Epidermal melanocyte (primary cell): ENCODE measurements around the gene BRD1.

Source experiments
- DNase-seq: peaks from one replicate; pipeline ENCODE4 v3.0.0; 2011; ENCODE audit warnings: low spot score; ENCODE audit not compliant: insufficient read length

The BRD1 gene

GRCh38 chr22:49827853-49828598 lies at the start of gene BRD1:
TSS of gene BRD1 (minus strand) at chr22:49827873. CDS start at chr22:49824317, 3,556 bp downstream.
- DNase-seq: no peak

- DNase-seq: no peak
Observed at GRCh38 chr22:49873228-49873940, 45.7 kb upstream of the BRD1 start.

GRCh38 chr22:49872347-49872746 lies 44.7 kb upstream of the BRD1 start:
- no peak for DNase-seq

GRCh38 chr22:49871482-49871881 lies 43.8 kb upstream of the BRD1 start:
- no peak for DNase-seq

- no peak for DNase-seq
Observed at GRCh38 chr22:49869845-49870712, 42.4 kb upstream of the BRD1 start.

- no peak for DNase-seq
Observed at GRCh38 chr22:49869086-49869830, 41.6 kb upstream of the BRD1 start.

GRCh38 chr22:49867303-49868265 lies 39.9 kb upstream of the BRD1 start:
- no peak for DNase-seq

- DNase-seq: no peak
Observed at GRCh38 chr22:49866646-49867045, 39.0 kb upstream of the BRD1 start.

GRCh38 chr22:49866134-49866533 lies 38.5 kb upstream of the BRD1 start:
- no peak for DNase-seq

GRCh38 chr22:49865156-49865555 lies 37.5 kb upstream of the BRD1 start:
- no peak for DNase-seq

- no peak for DNase-seq
Observed at GRCh38 chr22:49863931-49864330, 36.3 kb upstream of the BRD1 start.

GRCh38 chr22:49862496-49862776 lies 34.8 kb upstream of the BRD1 start:
- DNase-seq: no peak

- DNase-seq: no peak
Observed at GRCh38 chr22:49861642-49862495, 34.2 kb upstream of the BRD1 start.

GRCh38 chr22:49858827-49859226 lies 31.2 kb upstream of the BRD1 start:
- no peak for DNase-seq

- DNase-seq: no peak
Observed at GRCh38 chr22:49856766-49857618, 29.3 kb upstream of the BRD1 start.

- DNase-seq: no peak
Observed at GRCh38 chr22:49856343-49856742, 28.7 kb upstream of the BRD1 start.

- no peak for DNase-seq
Observed at GRCh38 chr22:49855251-49855911, 27.7 kb upstream of the BRD1 start.
